Endothelial cell of umbilical vein (primary cell): Measurements from ENCODE around the gene MACROD2. TPM values are rescaled to one million over a fixed set of nuclear protein-coding genes. Genes with fewer than 3 reads are reported as not detected.
"Not testable (repeated sequence)": the region's sequence is repeated elsewhere in the genome, so short reads cannot be mapped to it uniquely, and the experiment has no call there.

Experiments
- BruUV-seq: library from RNA; stranded (reverse); fragments of 400-500 nt; replicated peaks from 2 replicates; lab custom pipeline; 2021; lab: Mats Ljungman, UMichigan
- CTCF ChIA-PET: fragments of 300-600, 350-600 bp; sonication (Branson Sonifier 250); formaldehyde crosslinking; loops from one replicate; lab custom pipeline; 2021; ENCODE audit warnings: antibody characterized with exemption, inconsistent platforms; lab: Charles Lee
- POLR2A ChIA-PET: fragments of 300-600, 350-600 bp; sonication (Branson Sonifier 250); formaldehyde crosslinking; loops from one replicate; lab custom pipeline; 2021; ENCODE audit warnings: antibody characterized with exemption, inconsistent platforms; lab: Charles Lee
- DNase-seq: peaks from one replicate; pipeline ENCODE4 v3.0.0-alpha.2; 2011; ENCODE audit warnings: low read depth, low spot score
- FAIRE-seq: peaks from 2 replicates; lab custom pipeline; 2011; peaks lifted over from hg19 to GRCh38; lab: Jason Lieb, UNC
- H2AFZ ChIP-seq: 2 replicates; pipeline ENCODE4 v1.6.0; 2012; ENCODE audit warnings: low read depth, low read length, control low read depth, inconsistent platforms
- H3K27ac ChIP-seq: 2 replicates; pipeline ENCODE4 v1.5.1; 2011; ENCODE audit warnings: low read depth, mild to moderate bottlenecking, control low read depth, low read length, moderate library complexity; ENCODE audit not compliant: insufficient read depth
- H3K27me3 ChIP-seq, 2 experiments: 2 replicates each; pipeline versions ENCODE4 v1.6.0 to v1.6.1; 2011; ENCODE audit warnings: low read length in 2 of 2, mixed read lengths in 1 of 2; ENCODE audit not compliant: control insufficient read depth in 2 of 2, insufficient read depth in 2 of 2
- H3K36me3 ChIP-seq, 2 experiments: 2 replicates in 1 of 2; 3 replicates in 1 of 2; pipeline ENCODE4 v1.5.1; 2011; ENCODE audit warnings: low read length in 2 of 2, mild to moderate bottlenecking in 1 of 2, moderate library complexity in 1 of 2; ENCODE audit not compliant: control insufficient read depth in 2 of 2, insufficient read depth in 2 of 2; ENCODE audit errors: extremely low read depth in 1 of 2
- H3K4me1 ChIP-seq: 3 replicates; pipeline ENCODE4 v1.5.1; 2011; ENCODE audit warnings: mild to moderate bottlenecking, low read length; ENCODE audit not compliant: control insufficient read depth, insufficient read depth; ENCODE audit errors: extremely low read depth
- H3K4me2 ChIP-seq: 2 replicates; pipeline ENCODE4 v1.6.1; 2011; ENCODE audit warnings: low read length, control low read depth, mixed read lengths; ENCODE audit not compliant: insufficient read depth
- H3K4me3 ChIP-seq, 3 experiments: fragments of 200-600 bp in 1 of 3; sonication (generic), shearing (Covaris generic) in 1 of 3; replicated peaks in 1 of 3; 2 replicates each; pipeline ENCODE4 v1.5.1; 2011 to 2016; ENCODE audit warnings: control low read depth in 3 of 3, low read length in 3 of 3, mild to moderate bottlenecking in 2 of 3, inconsistent platforms in 1 of 3, low read depth in 1 of 3, moderate library complexity in 1 of 3; ENCODE audit not compliant: insufficient read depth in 1 of 3
- H3K79me2 ChIP-seq: 2 replicates; pipeline ENCODE4 v1.6.0; 2012; ENCODE audit warnings: low read length, inconsistent platforms; ENCODE audit not compliant: control insufficient read depth, insufficient read depth
- H3K9ac ChIP-seq: replicated peaks from 2 replicates; pipeline ENCODE3; 2011; ENCODE audit warnings: low read length, control low read depth; ENCODE audit not compliant: insufficient read depth; ENCODE audit errors: extremely low read depth
- H3K9me1 ChIP-seq: replicated peaks from 3 replicates; pipeline ENCODE4 v1.6.0; 2011; ENCODE audit warnings: mild to moderate bottlenecking, low read length; ENCODE audit not compliant: control insufficient read depth, insufficient read depth; ENCODE audit errors: extremely low read depth
- H3K9me3 ChIP-seq: replicated peaks from 2 replicates; pipeline ENCODE4 v1.5.1; 2012; ENCODE audit warnings: low read length, inconsistent platforms; ENCODE audit not compliant: control insufficient read depth, insufficient read depth
- H4K20me1 ChIP-seq: replicated peaks from 2 replicates; pipeline ENCODE3; 2011; ENCODE audit warnings: mild to moderate bottlenecking, low read length; ENCODE audit not compliant: control insufficient read depth, insufficient read depth; ENCODE audit errors: extremely low read depth
- EZH2 ChIP-seq: IDR thresholded peaks from 2 replicates; pipeline ENCODE4 v1.6.1; 2012; ENCODE audit warnings: borderline replicate concordance, low read depth, mild to moderate bottlenecking, moderate library complexity, low read length, inconsistent platforms; ENCODE audit not compliant: severe bottlenecking
- FOS ChIP-seq: IDR thresholded peaks from 2 replicates; pipeline ENCODE4 v1.6.1; 2011; ENCODE audit warnings: mild to moderate bottlenecking, low read length, moderate library complexity, borderline replicate concordance; ENCODE audit not compliant: insufficient read depth
- GATA2 ChIP-seq: IDR thresholded peaks from 2 replicates; pipeline ENCODE4 v1.7.0; 2011; ENCODE audit warnings: low read depth, mild to moderate bottlenecking, moderate library complexity, mixed read lengths, low read length; ENCODE audit not compliant: insufficient read length, insufficient read depth
- JUN ChIP-seq: IDR thresholded peaks from 2 replicates; pipeline ENCODE4 v1.6.1; 2011; ENCODE audit warnings: borderline replicate concordance, low read depth; ENCODE audit not compliant: insufficient read length, insufficient read depth
- MYC ChIP-seq: IDR thresholded peaks from one replicate; pipeline ENCODE4 v1.6.1; 2011; ENCODE audit warnings: mild to moderate bottlenecking, low read depth, low read length
- POLR2A ChIP-seq: IDR thresholded peaks from 2 replicates; pipeline ENCODE4 v1.6.1; 2012; ENCODE audit warnings: low read depth, mild to moderate bottlenecking, control low read depth, low read length
- POLR2AphosphoS5 ChIP-seq: IDR thresholded peaks from 2 replicates; pipeline ENCODE4 v1.6.1; 2012; ENCODE audit warnings: low read depth, mild to moderate bottlenecking, control low read depth, low read length, moderate library complexity; ENCODE audit not compliant: insufficient read depth
- dilution Hi-C: fragments of 300-500 bp; cut with MboI; formaldehyde crosslinking; loops from one replicate; pipeline ENCODE4 v1.15.0; 2019; ENCODE audit warnings: low sequenced_read_pairs; ENCODE audit not compliant: extremely low pct_ligation_motif_present
- intact Hi-C: fragments of 100-400 bp; cut with micrococcal nuclease; formaldehyde crosslinking; loops from one replicate; pipeline ENCODE4 v1.10.0; 2022
- polyA plus RNA-seq, 4 experiments: library from polyadenylated mRNA; depleted of rRNA in 3 of 4; stranded (reverse) in 3 of 4; unstranded in 1 of 4; fragments of >200 nt; gene quantifications; 2 replicates each; pipeline versions ENCODE4 v1.2.1 to v1.2.3, GENCODE V29; 2011 to 2012; ENCODE audit warnings: missing spikeins in 1 of 4
- total RNA-seq: library from RNA; stranded (reverse); gene quantifications from 2 replicates; pipeline ENCODE4 v1.2.3, GENCODE V29; 2021
- TF ChIP-seq, protein P1 (sequence below): IDR thresholded peaks from 2 replicates; pipeline ENCODE4 v1.6.1; 2011; ENCODE audit not compliant: insufficient read depth, insufficient read length
- TF ChIP-seq, protein P2 (sequence below), 2 donors: IDR thresholded peaks; 1 replicate in 1 of 2; 2 replicates in 1 of 2; pipeline ENCODE4 v1.5.1; 2011; ENCODE audit warnings: low read length in 2 of 2, mild to moderate bottlenecking in 2 of 2, moderate library complexity in 2 of 2, control low read depth in 1 of 2, inconsistent platforms in 1 of 2, low read depth in 1 of 2; ENCODE audit not compliant: insufficient read depth in 1 of 2; ENCODE audit errors: extremely low read depth in 1 of 2

Gene MACROD2
- total and polyA plus RNA-seq, 2 donors (not counting 3 experiments of a cell fraction or from before 2014, with no cell fraction given): 0.11 to 0.73 TPM

DNA sequence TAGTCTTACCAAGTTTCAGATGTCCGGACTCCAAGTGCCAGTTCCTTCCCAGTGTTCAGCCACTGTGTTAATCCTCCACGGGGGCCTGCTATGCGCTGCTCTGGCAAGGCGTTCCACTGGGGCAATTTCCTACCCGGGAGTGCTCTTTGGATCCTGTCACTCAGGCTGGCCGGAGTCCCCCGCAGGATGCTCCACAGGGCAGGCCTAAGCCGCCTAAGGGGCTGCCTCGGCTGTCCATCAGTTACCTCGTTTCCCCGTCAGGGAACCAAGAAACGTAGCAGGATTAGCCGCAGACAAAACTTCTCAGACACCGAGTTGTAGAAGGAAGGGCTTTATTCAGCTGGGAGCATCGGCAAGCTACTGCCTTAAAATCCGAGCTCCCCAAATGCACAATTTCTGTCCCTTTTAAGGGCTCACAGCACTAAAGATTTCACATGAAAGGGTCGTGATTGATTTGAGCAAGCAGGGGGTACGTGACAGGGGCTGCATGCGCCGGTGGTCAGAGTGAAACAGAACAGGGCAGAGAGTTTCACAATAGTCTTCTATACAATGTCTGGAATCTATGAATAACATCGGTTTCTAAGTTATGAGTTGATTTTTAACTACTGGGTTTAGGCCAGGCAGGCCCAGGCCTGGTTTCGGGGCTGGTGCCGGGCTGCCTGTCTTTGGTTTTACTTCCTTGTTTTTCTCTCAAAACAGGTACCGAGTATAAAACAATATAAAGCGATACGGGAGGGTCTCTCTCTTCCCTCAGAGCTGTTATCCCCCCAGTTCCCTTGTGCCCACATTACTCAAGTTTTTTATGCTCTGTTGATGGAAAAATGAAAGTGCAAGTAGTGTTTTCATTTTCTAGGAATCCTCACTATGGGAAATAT lies 1990.4 kb downstream of the MACROD2 start:
- CTCF ChIA-PET, H3K27ac ChIP-seq, H4K20me1 ChIP-seq, H3K36me3 ChIP-seq, H3K9ac ChIP-seq, H3K9me3 ChIP-seq, H3K4me2 ChIP-seq, DNase-seq, H3K27me3 ChIP-seq, H3K79me2 ChIP-seq, H3K4me1 ChIP-seq, BruUV-seq, dilution Hi-C loops, H3K4me3 ChIP-seq, FAIRE-seq, intact Hi-C loops, H3K9me1 ChIP-seq, POLR2A ChIA-PET, H2AFZ ChIP-seq: not testable (repeated sequence)

DNA sequence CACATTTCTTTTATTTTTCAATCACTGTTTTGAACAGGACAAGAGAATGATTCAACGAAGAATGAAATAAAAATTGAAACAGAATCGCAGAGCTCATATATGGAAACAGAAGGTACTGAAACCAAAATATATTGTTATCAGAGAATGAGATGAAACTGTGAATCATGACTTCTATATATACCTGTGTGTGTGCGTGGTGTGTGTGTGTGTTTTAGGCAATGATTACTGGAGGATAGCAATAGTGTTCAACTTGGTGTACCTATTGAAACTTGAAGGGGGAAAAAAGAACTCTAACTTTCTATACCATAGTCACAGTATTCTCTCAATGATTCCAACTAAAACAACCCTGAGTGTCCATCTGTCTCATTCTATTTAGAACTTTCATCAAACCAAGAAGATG lies 1991.4 kb downstream of the MACROD2 start:
- ChIA-PET POLR2A (no interaction called here), CTCF (no interaction called here)
- dilution Hi-C loops (no loop called here), intact Hi-C loops (no loop called here)
- no peak overlapping the region for H3K27ac ChIP-seq
- no peaks in the 10 kb centered on the region for H3K36me3 ChIP-seq
- FAIRE-seq (no peak), DNase-seq (no peak)
- no peaks in the 10 kb centered on the region for H4K20me1 ChIP-seq
- TF ChIP-seq, protein P1, sequence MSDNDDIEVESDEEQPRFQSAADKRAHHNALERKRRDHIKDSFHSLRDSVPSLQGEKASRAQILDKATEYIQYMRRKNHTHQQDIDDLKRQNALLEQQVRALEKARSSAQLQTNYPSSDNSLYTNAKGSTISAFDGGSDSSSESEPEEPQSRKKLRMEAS: no peak
- no peak for TF ChIP-seq POLR2AphosphoS5
- no peak for TF ChIP-seq EZH2
- no peak for TF ChIP-seq JUN
- TF ChIP-seq FOS: no peak
- TF ChIP-seq, protein P2, sequence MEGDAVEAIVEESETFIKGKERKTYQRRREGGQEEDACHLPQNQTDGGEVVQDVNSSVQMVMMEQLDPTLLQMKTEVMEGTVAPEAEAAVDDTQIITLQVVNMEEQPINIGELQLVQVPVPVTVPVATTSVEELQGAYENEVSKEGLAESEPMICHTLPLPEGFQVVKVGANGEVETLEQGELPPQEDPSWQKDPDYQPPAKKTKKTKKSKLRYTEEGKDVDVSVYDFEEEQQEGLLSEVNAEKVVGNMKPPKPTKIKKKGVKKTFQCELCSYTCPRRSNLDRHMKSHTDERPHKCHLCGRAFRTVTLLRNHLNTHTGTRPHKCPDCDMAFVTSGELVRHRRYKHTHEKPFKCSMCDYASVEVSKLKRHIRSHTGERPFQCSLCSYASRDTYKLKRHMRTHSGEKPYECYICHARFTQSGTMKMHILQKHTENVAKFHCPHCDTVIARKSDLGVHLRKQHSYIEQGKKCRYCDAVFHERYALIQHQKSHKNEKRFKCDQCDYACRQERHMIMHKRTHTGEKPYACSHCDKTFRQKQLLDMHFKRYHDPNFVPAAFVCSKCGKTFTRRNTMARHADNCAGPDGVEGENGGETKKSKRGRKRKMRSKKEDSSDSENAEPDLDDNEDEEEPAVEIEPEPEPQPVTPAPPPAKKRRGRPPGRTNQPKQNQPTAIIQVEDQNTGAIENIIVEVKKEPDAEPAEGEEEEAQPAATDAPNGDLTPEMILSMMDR (IDR thresholded peaks at IDR 0.05; ENCODE audit: extremely low read depth in 1 of 2, insufficient read depth in 1 of 2, low read depth in 1 of 2, low read length in 2 of 2): no peak
- TF ChIP-seq POLR2A: no peak
- TF ChIP-seq GATA2: no peak
- no peak for TF ChIP-seq MYC
- no peak overlapping the region for H3K4me3 ChIP-seq
- no TSS peak for BruUV-seq
- H3K9me3 ChIP-seq: no peaks in the 10 kb centered on the region
- no peak overlapping the region for H3K9ac ChIP-seq
- H3K79me2 ChIP-seq: no peaks in the 10 kb centered on the region
- H3K27me3 ChIP-seq: no peaks in the 10 kb centered on the region
- no peaks in the 10 kb centered on the region for H3K9me1 ChIP-seq
- no peak overlapping the region for H3K4me2 ChIP-seq
- no peak overlapping the region for H2AFZ ChIP-seq
- H3K4me1 ChIP-seq: no peaks in the 10 kb centered on the region
